DOHH2 (cell line): ENCODE results near the gene IRF1.

Experiments used
- H3F3A ChIP-seq: fragments of 200-600 bp; sonication (generic), shearing (Covaris generic); 2 replicates; pipeline ENCODE4 v1.6.0; 2016; ENCODE audit warnings: antibody characterized with exemption, mild to moderate bottlenecking; ENCODE audit not compliant: control insufficient read depth, insufficient read depth
- H3K27ac ChIP-seq: fragments of 200-600 bp; sonication (generic); 2 replicates; pipeline ENCODE4 v1.5.1; 2014; ENCODE audit warnings: low read depth, mild to moderate bottlenecking, low read length, moderate library complexity
- H3K27me3 ChIP-seq: fragments of 200-600 bp; sonication (generic); 2 replicates; pipeline ENCODE4 v1.6.1; 2014; ENCODE audit warnings: mild to moderate bottlenecking, low read length, mixed read lengths; ENCODE audit not compliant: control insufficient read depth
- H3K36me3 ChIP-seq: fragments of 200-600 bp; sonication (generic); 2 replicates; pipeline ENCODE4 v1.6.1; 2014; ENCODE audit warnings: mild to moderate bottlenecking, low read length, moderate library complexity, mixed read lengths; ENCODE audit not compliant: control insufficient read depth
- H3K4me1 ChIP-seq: fragments of 200-600 bp; sonication (generic); 2 replicates; pipeline ENCODE4 v1.6.1; 2014; ENCODE audit warnings: mild to moderate bottlenecking, low read length, mixed read lengths; ENCODE audit not compliant: control insufficient read depth
- H3K4me2 ChIP-seq: fragments of 200-600 bp; sonication (generic); 2 replicates; pipeline ENCODE4 v1.6.0; 2014; ENCODE audit warnings: mild to moderate bottlenecking, low read length, moderate library complexity
- H3K4me3 ChIP-seq: fragments of 200-600 bp; sonication (generic); 2 replicates; pipeline ENCODE4 v1.5.1; 2014; ENCODE audit warnings: mild to moderate bottlenecking, low read length, mixed read lengths
- H3K79me2 ChIP-seq: fragments of 200-600 bp; sonication (generic); 2 replicates; pipeline ENCODE4 v1.6.1; 2014; ENCODE audit warnings: mild to moderate bottlenecking, low read length, mixed read lengths; ENCODE audit not compliant: control insufficient read depth
- H3K9me2 ChIP-seq: fragments of 200-600 bp; sonication (generic); replicated peaks from 2 replicates; pipeline ENCODE4 v1.6.1; 2014; ENCODE audit warnings: mild to moderate bottlenecking, low read length, mixed read lengths; ENCODE audit not compliant: control insufficient read depth
- H3K9me3 ChIP-seq: fragments of 200-600 bp; sonication (generic); 2 replicates; pipeline ENCODE4 v1.6.1; 2014; ENCODE audit warnings: antibody characterized with exemption, low read length, mixed read lengths; ENCODE audit not compliant: control insufficient read depth, insufficient read depth
- H4K20me1 ChIP-seq: fragments of 200-600 bp; sonication (generic); 2 replicates; pipeline ENCODE4 v1.6.0; 2014; ENCODE audit warnings: low read depth, mild to moderate bottlenecking, antibody characterized with exemption, low read length, moderate library complexity; ENCODE audit not compliant: control insufficient read depth, insufficient read depth
- EZH2phosphoT487 ChIP-seq: fragments of 200-600 bp; sonication (generic); IDR thresholded peaks from 2 replicates; pipeline ENCODE4 v1.6.1; 2017; ENCODE audit warnings: borderline replicate concordance, mild to moderate bottlenecking, antibody characterized with exemption, low read length, moderate library complexity, mixed read lengths
- TF ChIP-seq, protein P1 (sequence below): fragments of 200-600 bp; sonication (generic); IDR thresholded peaks from one replicate; pipeline ENCODE4 v1.5.1; 2014; ENCODE audit warnings: antibody characterized with exemption, mild to moderate bottlenecking, low read depth, low read length; ENCODE audit not compliant: poor library complexity, severe bottlenecking

Gene IRF1

DNA sequence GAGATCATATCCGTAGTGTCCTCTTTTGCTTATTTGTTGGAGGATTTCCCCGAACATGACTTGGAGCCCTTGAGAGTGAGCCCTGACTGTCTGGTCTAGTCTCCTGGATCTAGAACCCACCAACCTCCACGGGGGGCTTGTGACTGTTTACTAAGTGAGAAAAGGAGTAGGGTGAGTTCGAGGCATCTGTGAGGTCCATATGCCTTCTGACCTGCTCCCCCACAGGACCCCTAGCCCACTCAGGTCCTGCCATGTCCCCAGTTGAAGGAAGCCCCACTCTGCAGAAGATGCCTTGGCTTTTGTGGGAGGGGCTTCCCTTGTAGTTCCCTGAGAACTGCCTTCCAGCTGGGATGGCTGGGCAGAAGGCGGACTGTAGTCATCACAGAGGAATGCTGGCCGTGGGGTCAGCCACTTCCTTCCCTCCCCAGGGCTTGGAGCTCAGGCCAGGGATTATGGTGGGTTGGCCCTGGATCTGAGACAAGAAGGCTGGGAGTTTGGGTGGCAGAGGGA, 7.0 kb upstream of the IRF1 start:
- Histone ChIP-seq H3K4me3 (no peak overlapping the region), H3K4me1 (peaks cover 34% of the 10 kb centered on the region)

DNA sequence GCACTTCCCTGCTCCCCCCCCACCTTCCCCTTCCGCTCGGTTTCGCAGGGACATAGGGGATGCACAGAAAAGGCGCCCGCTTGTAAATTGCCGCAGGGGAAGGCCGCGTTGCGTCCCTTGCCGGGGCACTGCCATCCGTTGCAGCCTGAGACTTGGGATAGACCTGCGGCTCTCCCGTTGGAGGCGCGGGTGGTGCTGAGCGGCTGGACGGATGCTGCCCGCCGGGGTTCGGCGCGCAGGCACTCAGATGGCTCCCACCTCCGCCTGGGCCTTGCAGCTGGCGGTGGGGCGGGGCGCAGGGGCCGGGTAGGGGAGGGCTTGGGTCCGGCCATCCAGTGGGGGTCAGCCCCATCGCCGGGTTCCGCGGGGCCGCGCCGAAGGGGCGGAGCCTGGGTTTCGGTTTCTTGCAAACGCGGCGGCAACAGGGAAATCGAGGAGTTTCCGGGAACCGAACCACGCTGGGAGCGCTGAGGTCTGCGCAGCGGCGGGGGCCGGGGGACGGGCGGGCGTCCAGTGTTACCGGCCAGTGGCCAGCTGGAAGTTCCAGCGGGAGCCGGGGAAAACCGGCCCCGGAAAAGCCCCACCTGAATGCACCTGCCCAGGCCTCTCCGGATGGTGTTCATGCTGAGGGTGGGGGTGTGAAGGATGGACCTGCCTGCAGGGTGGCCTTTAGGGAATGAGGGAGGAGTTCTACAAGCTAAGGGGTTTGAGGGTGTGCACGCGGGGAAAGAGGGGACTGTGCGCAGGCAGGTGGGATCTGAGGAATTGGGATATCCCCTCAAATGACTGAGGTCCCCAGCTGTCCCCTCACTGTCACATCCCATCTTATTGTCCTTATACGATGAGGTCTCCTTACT, 6.3 kb upstream of the IRF1 start:
- Histone ChIP-seq H3K27ac (no peak overlapping the region), H3F3A (peaks cover 4% of the 10 kb centered on the region), H3K4me3 (peak overlapping the region; percentile 75), H3K4me1 (peaks cover 36% of the 10 kb centered on the region), H3K9me3 (no peaks in the 10 kb centered on the region), H4K20me1 (no peaks in the 10 kb centered on the region), H3K36me3 (no peaks in the 10 kb centered on the region), H3K4me2 (peak overlapping the region; percentile 81), H3K27me3 (peaks cover 44% of the 10 kb centered on the region), H3K9me2 (no peaks in the 10 kb centered on the region), H3K79me2 (no peaks in the 10 kb centered on the region)
- no peak for TF ChIP-seq EZH2phosphoT487
- TF ChIP-seq, protein P1, sequence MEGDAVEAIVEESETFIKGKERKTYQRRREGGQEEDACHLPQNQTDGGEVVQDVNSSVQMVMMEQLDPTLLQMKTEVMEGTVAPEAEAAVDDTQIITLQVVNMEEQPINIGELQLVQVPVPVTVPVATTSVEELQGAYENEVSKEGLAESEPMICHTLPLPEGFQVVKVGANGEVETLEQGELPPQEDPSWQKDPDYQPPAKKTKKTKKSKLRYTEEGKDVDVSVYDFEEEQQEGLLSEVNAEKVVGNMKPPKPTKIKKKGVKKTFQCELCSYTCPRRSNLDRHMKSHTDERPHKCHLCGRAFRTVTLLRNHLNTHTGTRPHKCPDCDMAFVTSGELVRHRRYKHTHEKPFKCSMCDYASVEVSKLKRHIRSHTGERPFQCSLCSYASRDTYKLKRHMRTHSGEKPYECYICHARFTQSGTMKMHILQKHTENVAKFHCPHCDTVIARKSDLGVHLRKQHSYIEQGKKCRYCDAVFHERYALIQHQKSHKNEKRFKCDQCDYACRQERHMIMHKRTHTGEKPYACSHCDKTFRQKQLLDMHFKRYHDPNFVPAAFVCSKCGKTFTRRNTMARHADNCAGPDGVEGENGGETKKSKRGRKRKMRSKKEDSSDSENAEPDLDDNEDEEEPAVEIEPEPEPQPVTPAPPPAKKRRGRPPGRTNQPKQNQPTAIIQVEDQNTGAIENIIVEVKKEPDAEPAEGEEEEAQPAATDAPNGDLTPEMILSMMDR: no peak

More for the DNA sequence above, 7.0 kb upstream of the IRF1 start:
- Histone ChIP-seq H3F3A (peaks cover 4% of the 10 kb centered on the region), H3K9me3 (no peaks in the 10 kb centered on the region), H3K36me3 (no peaks in the 10 kb centered on the region), H3K27ac (no peak overlapping the region), H3K27me3 (peaks cover 37% of the 10 kb centered on the region), H4K20me1 (no peaks in the 10 kb centered on the region), H3K4me2 (peak overlapping the region; percentile 81), H3K9me2 (no peaks in the 10 kb centered on the region), H3K79me2 (no peaks in the 10 kb centered on the region)
- TF ChIP-seq, protein P1: no peak
- TF ChIP-seq EZH2phosphoT487: no peak

DNA sequence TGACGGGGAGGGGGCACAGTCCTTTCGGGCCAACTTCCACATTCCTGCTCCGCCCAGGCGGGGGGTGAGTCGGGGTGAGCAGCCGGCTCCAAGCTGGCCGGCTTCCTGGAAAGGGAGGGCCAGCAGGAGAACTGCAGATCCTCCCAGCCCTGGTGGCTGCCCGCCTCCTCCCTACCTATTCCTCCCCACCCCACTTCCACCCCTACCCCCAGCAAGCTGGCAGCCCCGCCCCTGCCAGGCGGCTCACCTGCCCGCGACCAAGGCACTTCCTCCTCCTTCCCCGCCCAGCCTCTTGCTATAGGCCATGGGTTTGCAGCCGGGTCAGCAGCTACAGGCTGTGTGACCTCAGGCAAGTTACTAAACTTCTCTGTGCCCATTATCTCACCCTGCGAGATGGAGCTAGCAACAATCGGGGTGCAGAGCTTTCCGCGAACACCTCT, 5.6 kb upstream of the IRF1 start:
- H3K4me2 ChIP-seq: peak overlapping the region; percentile 81
- H3K36me3 ChIP-seq: no peaks in the 10 kb centered on the region
- peak overlapping the region; percentile 37; the same call in 1 of the 2 replicates for H3K27ac ChIP-seq
- no peaks in the 10 kb centered on the region for H3K9me3 ChIP-seq
- peaks cover 41% of the 10 kb centered on the region for H3K4me1 ChIP-seq
- no peaks in the 10 kb centered on the region for H3K79me2 ChIP-seq
- H3K9me2 ChIP-seq: no peaks in the 10 kb centered on the region
- H3K4me3 ChIP-seq: peak overlapping the region; percentile 75
- peaks cover 4% of the 10 kb centered on the region for H3F3A ChIP-seq
- no peaks in the 10 kb centered on the region for H4K20me1 ChIP-seq
- TF ChIP-seq, protein P1: no peak
- peaks cover 50% of the 10 kb centered on the region for H3K27me3 ChIP-seq
